ENCODE measurements around the gene RMP24. TPM values are rescaled to one million over a fixed set of nuclear protein-coding genes. Genes with fewer than 3 reads are reported as not detected.

RMP24 gene

DNA sequence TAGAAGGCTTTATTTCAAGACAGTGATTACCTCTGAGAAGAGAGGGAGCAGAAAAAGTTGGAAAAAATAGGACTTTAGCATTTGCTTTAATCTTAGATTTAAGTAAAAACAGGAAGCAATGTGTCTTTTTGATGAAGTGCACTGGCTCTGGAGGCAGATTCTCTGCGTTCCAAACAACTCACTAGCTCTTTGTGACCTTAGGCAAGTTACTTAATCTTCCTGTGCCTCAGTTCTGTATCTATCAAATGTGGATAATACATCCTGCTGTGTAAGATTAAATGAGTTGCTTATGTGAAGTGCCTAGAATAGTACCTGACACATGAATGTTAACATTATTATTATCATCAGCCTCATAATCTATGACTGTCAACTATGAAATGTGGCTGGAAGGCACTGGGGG is 52.5 kb downstream of the RMP24 start:
- no peak for DNase-seq (ENCODE audit: extremely low read depth, low read depth)

DNA sequence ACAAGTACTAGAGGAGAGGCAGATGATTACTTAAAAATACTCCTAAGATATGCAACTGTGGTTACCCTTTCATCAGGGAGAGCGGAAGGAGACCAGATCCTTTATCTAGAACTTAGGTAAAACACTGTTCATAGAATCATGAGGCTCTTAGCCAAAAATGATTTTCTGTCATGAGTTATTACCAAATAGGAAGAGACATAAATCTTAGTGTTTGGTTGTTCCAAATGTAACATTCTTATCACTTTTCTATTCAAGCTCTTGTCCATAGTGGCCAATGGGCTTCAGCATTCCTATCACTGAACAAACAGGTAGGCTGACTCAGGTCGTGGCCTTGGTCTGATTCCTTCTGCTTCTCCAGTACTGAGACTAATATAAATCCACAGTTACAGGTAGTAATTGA is 56.4 kb downstream of the RMP24 start:
- DNase-seq (ENCODE audit: extremely low read depth, low read depth) = no peak

Small RNA genes within 50 kb of the gene (small RNA-seq; reads per million reads assigned to genes)
- gene MIR3929 = 0.15 to 1.1 reads per million in 2 experiments

Other genes starting within 250 kb of the RMP24 start
- 68.3 and 76.0 TPM in 2 replicates for gene RPRD1A, start 94.9 kb downstream of the RMP24 start, total RNA-seq (2014; rRNA removed; shearing (Covaris generic))
- gene SLC39A6, start 156.7 kb downstream of the RMP24 start, total RNA-seq (2014; rRNA removed; shearing (Covaris generic)) = 59.7 and 64.7 TPM in 2 replicates
- gene ELP2, start 157.2 kb downstream of the RMP24 start, total RNA-seq (2014; rRNA removed; shearing (Covaris generic)) = 62.0 and 88.6 TPM in 2 replicates
- 20.5 and 29.7 TPM in 2 replicates for gene MOCOS, start 214.8 kb downstream of the RMP24 start, total RNA-seq (2014; rRNA removed; shearing (Covaris generic))